Naive thymus-derived CD4-positive, alpha-beta T cell (primary cell): ENCODE measurements around the gene INO80. TPM values are rescaled to one million over a fixed set of nuclear protein-coding genes. Genes with fewer than 3 reads are reported as not detected.

Source experiments
- ATAC-seq: fragments of 150-1000 bp; cut with Tn5 transposase; 2 replicates; pipeline ENCODE4 v1.10.0; 2021; ENCODE audit warnings: mild to moderate bottlenecking, moderate library complexity
- CTCF ChIA-PET: fragments of 350-600 bp; sonication (Branson Sonifier 250); formaldehyde crosslinking; loops from one replicate; lab custom pipeline; 2021; ENCODE audit warnings: antibody characterized with exemption; lab: Charles Lee
- POLR2A ChIA-PET: fragments of 350-600 bp; sonication (Branson Sonifier 250); formaldehyde crosslinking; loops from one replicate; lab custom pipeline; 2021; ENCODE audit warnings: antibody characterized with exemption, inconsistent platforms; lab: Charles Lee
- DNase-seq, 9 donors: peaks; one replicate each; pipeline versions ENCODE4 v3.0.0 to v3.0.0-alpha.2; 2020 to 2022; ENCODE audit warnings: mixed read lengths in 1 of 9
- H3K27ac ChIP-seq: one replicate; pipeline ENCODE4 v1.7.0; 2013; ENCODE audit warnings: mild to moderate bottlenecking, low read depth, low read length, moderate library complexity
- H3K27me3 ChIP-seq, 2 donors: one replicate each; pipeline ENCODE4 v1.7.0; 2013; ENCODE audit warnings: low read length in 2 of 2, mild to moderate bottlenecking in 2 of 2, moderate library complexity in 2 of 2; ENCODE audit not compliant: control insufficient read depth in 2 of 2, insufficient read depth in 2 of 2
- H3K36me3 ChIP-seq, 3 experiments: 1 replicate in 2 of 3; 2 replicates in 1 of 3; pipeline ENCODE4 v1.7.0; 2013; ENCODE audit warnings: low read length in 3 of 3, mild to moderate bottlenecking in 3 of 3, moderate library complexity in 1 of 3; ENCODE audit not compliant: insufficient read depth in 3 of 3, control insufficient read depth in 2 of 3
- H3K4me1 ChIP-seq, 2 donors: one replicate each; pipeline ENCODE4 v1.7.0; 2013; ENCODE audit warnings: low read length in 2 of 2, mild to moderate bottlenecking in 2 of 2, moderate library complexity in 1 of 2; ENCODE audit not compliant: control insufficient read depth in 2 of 2, insufficient read depth in 2 of 2
- H3K4me3 ChIP-seq: 2 replicates; pipeline ENCODE4 v1.7.0; 2013; ENCODE audit warnings: mild to moderate bottlenecking, low read length
- H3K9me3 ChIP-seq, 3 experiments: 1 replicate in 2 of 3; 2 replicates in 1 of 3; pipeline ENCODE4 v1.7.0; 2013; ENCODE audit warnings: low read length in 3 of 3; ENCODE audit not compliant: control insufficient read depth in 2 of 3
- H3K27ac Mint-ChIP-seq, 9 donors: one replicate each; pipeline ENCODE4 v1.8.0; 2020 to 2022; ENCODE audit warnings: mixed read lengths in 9 of 9, mild to moderate bottlenecking in 8 of 9, moderate library complexity in 5 of 9, inconsistent platforms in 2 of 9
- H3K27me3 Mint-ChIP-seq, 5 donors: one replicate each; pipeline ENCODE4 v1.8.0; 2021 to 2022; ENCODE audit warnings: mixed read lengths in 5 of 5, mild to moderate bottlenecking in 1 of 5
- H3K36me3 Mint-ChIP-seq, 5 donors: one replicate each; pipeline ENCODE4 v1.8.0; 2020 to 2022; ENCODE audit warnings: mixed read lengths in 5 of 5, mild to moderate bottlenecking in 3 of 5, inconsistent platforms in 1 of 5
- H3K4me1 Mint-ChIP-seq, 7 donors: one replicate each; pipeline ENCODE4 v1.8.0; 2020 to 2022; ENCODE audit warnings: mixed read lengths in 7 of 7, mild to moderate bottlenecking in 3 of 7, inconsistent platforms in 1 of 7
- H3K4me3 Mint-ChIP-seq, 10 donors: one replicate each; pipeline ENCODE4 v1.8.0; 2020 to 2022; ENCODE audit warnings: mild to moderate bottlenecking in 10 of 10, mixed read lengths in 10 of 10, moderate library complexity in 6 of 10, inconsistent platforms in 2 of 10
- H3K9me3 Mint-ChIP-seq, 11 donors: one replicate each; pipeline ENCODE4 v1.8.0; 2020 to 2022; ENCODE audit warnings: mixed read lengths in 11 of 11, mild to moderate bottlenecking in 4 of 11, inconsistent platforms in 1 of 11, moderate library complexity in 1 of 11
- intact Hi-C, 2 donors: fragments of 100-400 bp; cut with micrococcal nuclease; formaldehyde crosslinking; loops; one replicate each; pipeline ENCODE4 v1.15.1; 2023
- polyA plus RNA-seq, 2 donors: library from polyadenylated mRNA; unstranded; fragments of 300-500 nt; fragmentation: Illumina TruSeq; gene quantifications; one replicate each; pipeline ENCODE4 v1.2.3, GENCODE V29; 2021
- total RNA-seq, 6 experiments: library from RNA in 5 of 6; stranded (reverse) in 5 of 6; gene quantifications; 1 replicate in 5 of 6; 2 replicates in 1 of 6; pipeline ENCODE4 v1.2.3 and lab custom pipeline; 2021 to 2026

Gene INO80
- total and polyA plus RNA-seq, 7 experiments from 2014 or later: 3.8 to 36.5 (median 30.7) TPM

DNA sequence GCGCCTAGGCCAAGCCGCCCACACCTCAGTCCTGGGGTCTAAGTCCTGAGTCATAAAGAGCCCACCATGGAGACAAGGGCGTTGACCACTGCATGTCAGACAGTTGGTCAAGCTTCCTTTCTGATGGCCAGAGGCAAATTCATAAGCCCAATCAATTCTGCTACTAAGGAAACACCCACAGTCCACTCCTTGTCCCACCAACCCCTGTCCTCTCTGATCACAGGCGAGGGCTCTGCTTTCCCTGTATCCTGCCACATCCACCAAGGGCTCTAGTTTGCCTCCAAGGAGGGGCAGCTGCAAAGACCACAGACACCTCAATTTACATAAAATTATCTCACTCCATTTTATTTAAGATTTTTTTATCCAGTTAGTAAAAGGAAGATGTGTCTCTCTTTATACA lies 137.5 kb downstream of the INO80 start:
- DNase-seq: no peak
- peaks cover 9 to 54% (median 27%) of the 10 kb centered on the region in 5 donors for H3K36me3 Mint-ChIP-seq
- no peaks in the 10 kb centered on the region for H3K9me3 Mint-ChIP-seq
- H3K4me1 Mint-ChIP-seq: no peaks in the 10 kb centered on the region
- CTCF ChIA-PET: interaction anchor here (0.6 kb wide), 1 partner anchor 31 kb away, joined by 3 read pairs; no protein-coding TSS in a partner anchor
- no peaks in the 10 kb centered on the region for H3K27me3 Mint-ChIP-seq
- peak overlapping the region in 1 of 9 donors; percentile 69 for H3K27ac Mint-ChIP-seq
- no peak overlapping the region for H3K4me3 Mint-ChIP-seq
- Histone ChIP-seq H3K4me1 (no peaks in the 10 kb centered on the region), H3K4me3 (no peak overlapping the region), H3K9me3 (no peaks in the 10 kb centered on the region), H3K36me3 (peaks cover 7 to 78% (median 22%) of the 10 kb centered on the region in 3 experiments), H3K27me3 (no peaks in the 10 kb centered on the region), H3K27ac (no peak overlapping the region)
- no peak for ATAC-seq
- POLR2A ChIA-PET: no interaction called here
- intact Hi-C loops: no loop called here

DNA sequence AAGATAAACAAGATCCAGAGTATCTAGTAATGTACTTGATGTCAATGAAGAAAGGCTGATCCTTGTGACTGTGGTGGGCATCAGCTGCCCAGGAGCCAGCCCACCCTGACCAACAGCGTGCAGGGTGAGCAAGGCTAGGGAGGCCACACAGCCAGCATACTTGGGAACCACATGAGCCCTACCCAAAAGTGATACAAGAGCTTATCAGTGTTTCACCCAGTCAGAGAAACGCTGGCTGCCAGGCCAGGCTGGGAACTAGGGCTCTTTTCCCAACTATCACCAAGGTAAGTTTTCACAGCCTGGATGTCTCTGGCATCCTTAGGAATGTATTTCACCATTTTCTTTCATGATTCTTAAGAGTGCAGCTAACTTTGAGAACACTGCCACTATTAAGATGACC lies 137.9 kb downstream of the INO80 start:
- POLR2A ChIA-PET: no interaction called here

DNA sequence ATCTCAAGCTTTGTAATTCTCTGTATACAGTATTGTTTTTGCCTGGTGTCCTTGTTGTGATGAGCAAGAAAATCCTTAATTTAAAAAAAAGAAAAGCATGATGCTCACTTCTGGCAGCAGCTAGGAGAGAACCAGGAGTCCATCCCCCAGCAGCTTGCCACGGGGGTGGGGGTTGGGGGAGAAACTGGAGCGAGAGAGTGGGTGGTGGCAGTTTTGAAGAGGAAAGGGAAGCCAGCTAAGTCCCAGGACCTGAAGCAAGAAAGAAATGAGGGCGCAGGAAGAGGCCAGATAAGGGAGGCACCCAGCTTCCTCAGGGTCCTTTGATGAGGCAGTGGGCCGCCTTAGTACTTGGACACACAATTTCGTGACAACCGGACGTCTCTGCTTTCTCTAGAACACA lies 139.3 kb downstream of the INO80 start:
- Histone ChIP-seq H3K27me3 (no peaks in the 10 kb centered on the region), H3K27ac (no peak overlapping the region), H3K9me3 (no peaks in the 10 kb centered on the region), H3K4me1 (no peaks in the 10 kb centered on the region), H3K36me3 (peaks cover 0 to 60% (median 20%) of the 10 kb centered on the region in 3 experiments), H3K4me3 (no peak overlapping the region)
- H3K27me3 Mint-ChIP-seq: no peaks in the 10 kb centered on the region
- no peak for DNase-seq
- intact Hi-C loops: no loop called here
- H3K36me3 Mint-ChIP-seq: peaks cover 6 to 38% (median 17%) of the 10 kb centered on the region in 5 donors
- peak overlapping the region in 4 of 9 donors; percentile 12 to 40 (median 25) for H3K27ac Mint-ChIP-seq
- ChIA-PET POLR2A (no interaction called here), CTCF (interaction anchor here (1.3 to 1.4 kb wide), 2 partner anchors 35 to 71 kb away, joined by 3 read pairs; no protein-coding TSS in a partner anchor)
- peaks cover 0 to 9% (median 5%) of the 10 kb centered on the region in 7 donors for H3K4me1 Mint-ChIP-seq
- ATAC-seq: no peak
- no peak overlapping the region for H3K4me3 Mint-ChIP-seq
- H3K9me3 Mint-ChIP-seq: no peaks in the 10 kb centered on the region

More for the DNA sequence above, 137.9 kb downstream of the INO80 start:
- Mint-ChIP-seq H3K36me3 (peaks cover 9 to 50% (median 23%) of the 10 kb centered on the region in 5 donors), H3K27me3 (no peaks in the 10 kb centered on the region), H3K4me3 (no peak overlapping the region), H3K4me1 (no peaks in the 10 kb centered on the region), H3K27ac (peak overlapping the region in 1 of 9 donors; percentile 12), H3K9me3 (no peaks in the 10 kb centered on the region)
- H3K36me3 ChIP-seq: peaks cover 7 to 73% (median 22%) of the 10 kb centered on the region in 3 experiments
- no peak overlapping the region for H3K4me3 ChIP-seq
- no peak overlapping the region for H3K27ac ChIP-seq
- ATAC-seq (no peak), DNase-seq (no peak)
- H3K27me3 ChIP-seq: no peaks in the 10 kb centered on the region
- no peaks in the 10 kb centered on the region for H3K9me3 ChIP-seq
- intact Hi-C loops: no loop called here
- no peaks in the 10 kb centered on the region for H3K4me1 ChIP-seq
- CTCF ChIA-PET: no interaction called here

DNA sequence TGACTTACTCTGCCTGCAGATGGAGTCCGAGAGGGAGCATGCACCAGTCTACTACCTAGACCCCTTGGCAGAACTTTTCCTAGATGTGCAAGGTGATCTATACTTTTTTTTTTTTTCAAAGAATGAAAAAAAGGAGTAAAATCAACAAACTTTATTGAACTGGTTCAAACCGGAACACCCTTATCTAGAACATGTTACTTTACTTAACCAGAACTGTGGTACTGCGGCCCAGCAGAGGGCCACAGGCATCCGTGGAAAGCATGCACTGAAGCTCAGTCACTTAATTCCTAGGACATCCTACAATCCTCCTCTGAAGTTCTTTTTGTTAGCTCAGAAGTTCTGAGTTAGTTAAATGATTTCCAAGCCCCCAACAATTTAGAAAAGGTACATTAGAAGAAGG lies 141.2 kb downstream of the INO80 start:
- Histone ChIP-seq H3K27ac (no peak overlapping the region), H3K27me3 (no peaks in the 10 kb centered on the region), H3K9me3 (no peaks in the 10 kb centered on the region), H3K4me1 (no peaks in the 10 kb centered on the region), H3K36me3 (peaks cover 0 to 41% (median 4%) of the 10 kb centered on the region in 3 experiments), H3K4me3 (no peak overlapping the region)
- ATAC-seq: no peak
- intact Hi-C loops: no loop called here
- POLR2A ChIA-PET: no interaction called here
- Mint-ChIP-seq H3K27ac (no peak overlapping the region), H3K36me3 (peaks cover 0 to 22% (median 10%) of the 10 kb centered on the region in 5 donors), H3K4me1 (peaks cover 0 to 9% (median 5%) of the 10 kb centered on the region in 7 donors), H3K9me3 (no peaks in the 10 kb centered on the region), H3K4me3 (no peak overlapping the region), H3K27me3 (no peaks in the 10 kb centered on the region)
- DNase-seq: no peak
- CTCF ChIA-PET: interaction anchor here (0.9 kb wide), 1 partner anchor 44 kb away, joined by 4 read pairs; no protein-coding TSS in a partner anchor

DNA sequence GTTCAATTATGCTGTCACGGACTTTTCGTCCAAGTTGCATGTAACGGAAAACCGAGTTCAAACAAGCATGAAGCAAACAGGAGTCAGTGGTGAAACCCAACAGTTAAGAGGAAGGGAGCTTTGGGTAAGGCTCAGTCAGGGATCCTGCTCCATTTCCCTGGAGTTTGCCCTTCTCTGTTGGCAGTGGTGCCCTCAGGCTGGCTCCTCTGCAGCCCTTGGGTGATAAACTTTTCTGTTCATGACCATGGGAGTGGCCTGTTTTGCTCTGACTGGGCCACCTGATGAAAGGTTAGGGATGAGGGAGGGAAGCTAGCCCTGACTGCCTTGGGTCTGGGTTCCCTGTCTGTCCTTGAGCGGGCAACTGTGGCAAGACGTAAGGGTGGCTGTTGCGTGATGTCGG lies 146.7 kb downstream of the INO80 start:
- ChIA-PET CTCF (no interaction called here), POLR2A (no interaction called here)
- H3K4me3 Mint-ChIP-seq: no peak overlapping the region
- H3K27me3 ChIP-seq: no peaks in the 10 kb centered on the region
- peaks cover 1 to 9% (median 5%) of the 10 kb centered on the region in 7 donors for H3K4me1 Mint-ChIP-seq
- peaks cover 0 to 5% (median 0%) of the 10 kb centered on the region in 5 donors for H3K27me3 Mint-ChIP-seq
- ATAC-seq (no peak), DNase-seq (no peak)
- H3K9me3 ChIP-seq: no peaks in the 10 kb centered on the region
- no peaks in the 10 kb centered on the region for H3K36me3 ChIP-seq
- intact Hi-C loops: no loop called here
- no peak overlapping the region for H3K27ac Mint-ChIP-seq
- no peaks in the 10 kb centered on the region for H3K4me1 ChIP-seq
- H3K9me3 Mint-ChIP-seq: no peaks in the 10 kb centered on the region
- no peak overlapping the region for H3K4me3 ChIP-seq
- H3K36me3 Mint-ChIP-seq: no peaks in the 10 kb centered on the region
- H3K27ac ChIP-seq: no peak overlapping the region

DNA sequence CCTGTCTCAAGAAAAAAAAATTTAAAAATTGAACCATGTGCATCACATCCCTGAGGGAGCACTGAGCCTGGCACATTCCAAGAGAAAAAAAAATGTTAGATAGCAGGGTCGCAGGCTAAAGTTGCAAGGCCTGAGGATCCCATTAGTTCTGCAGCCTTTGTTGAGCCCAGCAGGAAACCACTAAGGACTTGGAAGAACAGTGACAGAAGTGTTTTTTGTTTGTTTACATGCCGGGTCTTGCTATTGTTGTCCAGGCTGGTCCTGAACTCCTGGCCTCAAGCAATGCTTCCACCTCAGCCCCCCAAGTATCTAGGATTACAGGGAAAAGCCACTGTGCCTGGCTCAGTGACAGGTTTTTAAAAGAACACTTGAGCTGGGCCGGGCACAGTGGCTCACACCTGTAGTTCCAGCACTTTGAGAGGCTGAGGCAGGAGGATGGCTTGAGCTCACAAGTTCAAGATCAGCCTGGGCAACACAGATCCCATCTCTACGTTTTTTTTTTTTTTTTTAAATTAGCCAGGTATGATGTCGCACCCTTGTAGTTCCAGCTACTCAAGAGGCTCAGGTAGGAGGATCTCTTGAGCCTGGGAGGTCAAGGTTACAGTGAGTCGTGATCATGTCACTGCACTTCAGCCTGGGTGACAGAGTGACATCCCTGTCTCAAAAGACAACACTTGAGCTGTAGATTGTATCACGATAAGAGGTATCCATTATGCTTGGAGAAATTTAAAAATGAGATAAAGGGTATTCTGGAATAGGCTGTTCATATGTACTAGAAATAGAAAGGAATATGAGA lies 147.6 kb downstream of the INO80 start:
- Mint-ChIP-seq H3K27ac (no peak overlapping the region), H3K9me3 (no peaks in the 10 kb centered on the region), H3K36me3 (no peaks in the 10 kb centered on the region), H3K4me3 (no peak overlapping the region), H3K4me1 (peaks cover 1 to 9% (median 5%) of the 10 kb centered on the region in 7 donors), H3K27me3 (peaks cover 0 to 5% (median 0%) of the 10 kb centered on the region in 5 donors)
- no peaks in the 10 kb centered on the region for H3K27me3 ChIP-seq
- intact Hi-C loops: no loop called here
- no peak for DNase-seq
- no peaks in the 10 kb centered on the region for H3K36me3 ChIP-seq
- H3K27ac ChIP-seq: no peak overlapping the region
- POLR2A ChIA-PET: no interaction called here
- no peaks in the 10 kb centered on the region for H3K4me1 ChIP-seq
- no peak for ATAC-seq
- H3K4me3 ChIP-seq: no peak overlapping the region
- no peaks in the 10 kb centered on the region for H3K9me3 ChIP-seq
- CTCF ChIA-PET: interaction anchor here (0.6 kb wide), 2 partner anchors 20 to 1499 kb away, joined by 3 read pairs; no protein-coding TSS in a partner anchor
